ENCODE data around the gene MAN2A2. TPM values are rescaled to one million over a fixed set of nuclear protein-coding genes. Genes with fewer than 3 reads are reported as not detected.

The MAN2A2 gene
- total and polyA plus RNA-seq, 9 of the 15 experiments (the other 6 are each of a cell fraction or from before 2014, with no cell fraction given), result 7.3 to 151 (median 43.4) TPM

DNA sequence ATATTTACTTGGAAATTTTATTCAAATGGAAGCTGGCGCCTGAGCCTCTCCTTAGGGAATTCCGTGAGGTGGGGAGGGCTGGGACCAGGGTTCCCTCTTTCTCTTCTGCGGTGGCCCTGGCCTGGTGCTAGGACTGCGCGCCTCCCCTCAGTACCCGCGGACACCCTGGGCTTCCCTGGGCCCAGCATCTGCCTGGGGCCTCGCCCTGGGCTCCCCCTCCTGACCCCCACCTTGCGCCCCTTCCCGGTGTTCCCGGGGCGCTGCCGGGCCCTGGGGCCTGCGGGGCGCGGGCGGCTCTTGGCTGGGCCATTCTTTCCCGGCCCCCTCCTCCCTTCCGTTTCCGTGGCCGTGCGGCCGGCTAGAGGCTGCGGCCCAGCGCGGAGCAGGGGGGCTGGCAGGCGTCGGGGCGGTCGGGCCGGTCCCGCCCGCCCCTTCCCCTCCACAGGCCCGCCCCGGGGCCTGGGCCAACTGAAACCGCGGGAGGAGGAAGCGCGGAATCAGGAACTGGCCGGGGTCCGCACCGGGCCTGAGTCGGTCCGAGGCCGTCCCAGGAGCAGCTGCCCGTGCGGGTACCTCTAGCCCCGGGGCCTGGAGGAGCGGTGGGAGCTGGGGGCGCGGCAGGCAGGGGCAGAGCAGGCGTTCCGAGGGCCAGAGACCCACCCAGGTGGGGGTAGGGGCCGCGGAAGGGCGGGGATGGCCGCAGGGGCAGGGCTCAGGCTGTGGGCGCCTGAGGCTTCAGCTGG lies 19.0 kb upstream of the MAN2A2 start, which contains the start of gene FES:
FES (plus strand) TSS at position 529 of the 743 bp plus-strand sequence. CDS start 542 bp downstream, outside the sequence.
- H3K4me2 ChIP-seq (ENCODE audit: insufficient read depth, low read length), result no peak within 1 kb of the TSS
- WGBS (ENCODE audit: insufficient coverage, low coverage, missing lambda C conversion rate), result 86% methylated on average over 4 of the region's 58 CpGs
- no peak for FAIRE-seq
- peaks cover 10 to 65% of the 10 kb centered on the region in 2 experiments; a peak in 4 of 5 replicates for H3K4me1 ChIP-seq (replicated peaks in 1 of 2; ENCODE audit: control insufficient read depth in 2 of 2, insufficient read depth in 2 of 2, low read length in 2 of 2)
- ChIA-PET CTCF (ENCODE audit: low intra/inter-chr PET ratio) (interaction anchor here (1.0 kb wide), 1 partner anchor 78 kb away, joined by 3 read pairs; no protein-coding TSS in a partner anchor), POLR2A (interaction anchor here (0.6 to 2.6 kb wide), 5 partner anchors 11 to 167 kb away, joined by 3 to 11 read pairs (median 4); partner anchors contain the start of gene BLM)
- in situ Hi-C loops (cut with MboI), result loop anchor here (10.0 kb wide), 1 partner anchor 569 kb away; no protein-coding TSS in a partner anchor
- H3K9me1 ChIP-seq (ENCODE audit: control insufficient read depth, insufficient read depth, low read length), result peaks cover 3% of the 10 kb centered on the region
- H3K27me3 ChIP-seq (ENCODE audit: control insufficient read depth in 2 of 2, insufficient read depth in 2 of 2, low read length in 2 of 2), result no peaks in the 10 kb centered on the region
- no peaks in the 10 kb centered on the region for H3K9me3 ChIP-seq (replicated peaks; ENCODE audit: control insufficient read depth, insufficient read depth, low read depth, low read length)
- TF ChIP-seq ETS2 (tag; IDR thresholded peaks at IDR 0.05; ENCODE audit: borderline replicate concordance, poor library complexity, severe bottlenecking) (no peak), PHF20 (IDR thresholded peaks at IDR 0.05; ENCODE audit: partially characterized antibody) (no peak), RBFOX2 (IDR thresholded peaks at IDR 0.05; ENCODE audit: low read depth, low read length) (peak; percentile 58), ZNF699 (CRISPR knock-in tag; IDR thresholded peaks at IDR 0.05; ENCODE audit: insufficient replicate concordance) (no peak), TSC22D4 (tag; IDR thresholded peaks at IDR 0.05) (no peak), ZNF24 (IDR thresholded peaks at IDR 0.05) (no peak), POLR2G (IDR thresholded peaks at IDR 0.05; ENCODE audit: low read depth, low read length) (peak; percentile 80), ZFX (CRISPR knock-in tag; IDR thresholded peaks at IDR 0.05) (peak; percentile 12), ZBTB33 (CRISPR knock-in tag; IDR thresholded peaks at IDR 0.05) (peak; percentile 69), ZNF124 (CRISPR knock-in tag; IDR thresholded peaks at IDR 0.05) (no peak), RBM22 (IDR thresholded peaks at IDR 0.05; ENCODE audit: low read depth, low read length, poor library complexity, severe bottlenecking) (peak; percentile 78), TRIM24 (IDR thresholded peaks at IDR 0.05) (no peak)
- intact Hi-C loops (cut with micrococcal nuclease), result loop anchor here (10.0 kb wide), 1 partner anchor 559 kb away; no protein-coding TSS in a partner anchor
- peak within 1 kb of the TSS in 1 of 2 experiments; percentile 64; a peak in 2 of 4 replicates for H3K9ac ChIP-seq (ENCODE audit: insufficient read depth in 1 of 2, low read depth in 2 of 2, low read length in 2 of 2)
- H3K4me3 ChIP-seq, result no peak within 1 kb of the TSS
- H3K27ac ChIP-seq (ENCODE audit: extremely low read depth, low read depth, low read length), result no peak within 1 kb of the TSS
- BruUV-seq (replicated peaks), result no TSS peak
- no peak for ATAC-seq
- H2AFZ ChIP-seq (ENCODE audit: low read depth, low read length), result peak within 1 kb of the TSS; percentile 61; the same call in 1 of the 2 replicates
- peaks cover 44% of the 10 kb centered on the region; the same call in 2 of the 3 replicates for H3K36me3 ChIP-seq (ENCODE audit: control insufficient read depth, insufficient read depth, low read length)
- H4K20me1 ChIP-seq (replicated peaks; ENCODE audit: control insufficient read depth, insufficient read depth, low read length), result peaks cover 6% of the 10 kb centered on the region; the same call in 1 of the 2 replicates
- no peak for DNase-seq (ENCODE audit: extremely low read depth in 1 of 4, low spot score in 3 of 4)
- H3K79me2 ChIP-seq (ENCODE audit: control insufficient read depth, insufficient read depth, low read length), result no peaks in the 10 kb centered on the region
